Lower lobe of right lung (tissue), 2 donors: Measurements from ENCODE around the gene HCN2. TPM values are rescaled to one million over a fixed set of nuclear protein-coding genes. Genes with fewer than 3 reads are reported as not detected.

Experiments used
- ATAC-seq, 2 donors: fragments of 200-7000 bp; cut with Tn5 transposase; one replicate each; pipeline ENCODE4 v1.9.1; 2020 to 2022; ENCODE audit warnings: mild to moderate bottlenecking in 2 of 2, moderate library complexity in 2 of 2
- DNase-seq: peaks from one replicate; pipeline ENCODE4 v3.0.0-alpha.2; 2020
- H3K27ac ChIP-seq: fragments of 200-600 bp; one replicate; pipeline ENCODE4 v1.8.0; 2022
- H3K27me3 ChIP-seq: fragments of 200-600 bp; one replicate; pipeline ENCODE4 v1.8.0; 2022; ENCODE audit warnings: low read depth
- H3K36me3 ChIP-seq: fragments of 200-600 bp; one replicate; pipeline ENCODE4 v1.8.0; 2022; ENCODE audit warnings: mild to moderate bottlenecking
- H3K4me1 ChIP-seq: fragments of 200-600 bp; one replicate; pipeline ENCODE4 v1.8.0; 2022
- H3K4me3 ChIP-seq: fragments of 200-600 bp; one replicate; pipeline ENCODE4 v1.8.0; 2022; ENCODE audit warnings: mild to moderate bottlenecking
- H3K9me3 ChIP-seq: fragments of 200-600 bp; one replicate; pipeline ENCODE4 v1.8.0; 2022
- CTCF ChIP-seq: fragments of 200-600 bp; IDR thresholded peaks from one replicate; pipeline ENCODE4 v1.8.0; 2022; ENCODE audit warnings: antibody characterized with exemption, mild to moderate bottlenecking
- intact Hi-C: fragments of 100-400 bp; cut with DNase I; formaldehyde crosslinking; loops from one replicate; pipeline ENCODE4 v1.11.0; 2022
- total RNA-seq: library from RNA; stranded (reverse); fragmentation: NEBNext Ultra II Directional; extraction: Animal tissue kit (Norgen Biotek cat#: 25700); gene quantifications from one replicate; pipeline ENCODE4 v1.2.1, GENCODE V29; 2021
- donor health status: DM: no; HTN: yes; CAD: no; lungs with severe emphysema.

Gene HCN2
- total RNA-seq, 1 donor from 2014 or later = 0.24 TPM

GRCh38 chr19:576768-577438, 12.8 kb upstream of the HCN2 start:
- TF ChIP-seq CTCF = no peak
- H3K27me3 ChIP-seq = no peaks in the 10 kb centered on the region
- no peak overlapping the region for H3K4me3 ChIP-seq
- DNase-seq = no peak
- peaks cover 47% of the 10 kb centered on the region for H3K4me1 ChIP-seq
- no peaks in the 10 kb centered on the region for H3K9me3 ChIP-seq
- intact Hi-C loops = no loop called here
- peaks cover 40% of the 10 kb centered on the region for H3K36me3 ChIP-seq
- no peak overlapping the region for H3K27ac ChIP-seq
- ATAC-seq = no peak

DNA sequence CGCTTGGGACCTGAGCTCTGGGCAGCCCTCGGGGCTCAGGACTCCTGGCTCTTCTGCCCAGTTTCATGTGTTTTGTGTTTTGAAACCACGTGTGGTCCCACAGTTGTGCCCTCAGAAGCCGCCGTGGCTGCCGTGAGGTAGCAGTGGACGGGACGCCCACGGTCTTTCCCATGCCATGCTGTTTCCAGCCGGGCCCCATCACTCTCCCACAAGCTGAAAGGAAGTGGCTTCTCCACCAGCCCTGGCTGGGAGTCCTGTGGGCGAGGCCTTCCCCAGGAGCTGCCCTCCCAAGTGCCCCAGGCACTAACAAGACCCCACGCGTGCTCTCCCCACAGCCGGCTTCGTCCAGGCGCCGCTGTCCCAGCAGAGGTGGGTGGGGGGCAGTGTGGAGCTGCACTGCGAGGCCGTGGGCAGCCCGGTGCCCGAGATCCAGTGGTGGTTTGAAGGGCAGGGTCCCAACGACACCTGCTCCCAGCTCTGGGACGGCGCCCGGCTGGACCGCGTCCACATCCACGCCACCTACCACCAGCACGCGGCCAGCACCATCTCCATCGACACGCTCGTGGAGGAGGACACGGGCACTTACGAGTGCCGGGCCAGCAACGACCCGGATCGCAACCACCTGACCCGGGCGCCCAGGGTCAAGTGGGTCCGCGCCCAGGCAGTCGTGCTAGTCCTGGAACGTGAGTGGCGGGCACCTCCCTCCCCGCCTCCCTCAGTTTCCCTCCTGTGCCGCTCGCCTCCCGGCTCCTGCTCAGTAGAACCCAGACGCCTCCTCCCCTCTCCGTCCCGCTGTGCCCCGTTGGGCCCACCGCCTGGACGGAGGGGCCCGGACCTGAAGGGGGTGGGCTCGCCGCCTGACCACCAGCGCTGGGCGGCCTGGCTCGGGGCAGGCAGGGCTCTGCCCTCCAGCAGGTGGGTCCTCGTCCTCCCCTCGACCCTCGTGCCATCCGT, 12.0 kb upstream of the HCN2 start:
- H3K4me1 ChIP-seq = peaks cover 47% of the 10 kb centered on the region
- no peak overlapping the region for H3K27ac ChIP-seq
- ATAC-seq (no peak), DNase-seq (no peak)
- H3K9me3 ChIP-seq = no peaks in the 10 kb centered on the region
- H3K27me3 ChIP-seq = no peaks in the 10 kb centered on the region
- no peak overlapping the region for H3K4me3 ChIP-seq
- no peak for TF ChIP-seq CTCF
- intact Hi-C loops = no loop called here
- H3K36me3 ChIP-seq = peaks cover 48% of the 10 kb centered on the region

GRCh38 chr19:579111-579841, 10.4 kb upstream of the HCN2 start:
- Histone ChIP-seq H3K9me3 (no peaks in the 10 kb centered on the region), H3K4me3 (no peak overlapping the region), H3K27me3 (no peaks in the 10 kb centered on the region), H3K27ac (no peak overlapping the region), H3K36me3 (peaks cover 56% of the 10 kb centered on the region), H3K4me1 (peaks cover 38% of the 10 kb centered on the region)
- intact Hi-C loops = no loop called here
- ATAC-seq (no peak), DNase-seq (no peak)
- TF ChIP-seq CTCF = no peak

DNA sequence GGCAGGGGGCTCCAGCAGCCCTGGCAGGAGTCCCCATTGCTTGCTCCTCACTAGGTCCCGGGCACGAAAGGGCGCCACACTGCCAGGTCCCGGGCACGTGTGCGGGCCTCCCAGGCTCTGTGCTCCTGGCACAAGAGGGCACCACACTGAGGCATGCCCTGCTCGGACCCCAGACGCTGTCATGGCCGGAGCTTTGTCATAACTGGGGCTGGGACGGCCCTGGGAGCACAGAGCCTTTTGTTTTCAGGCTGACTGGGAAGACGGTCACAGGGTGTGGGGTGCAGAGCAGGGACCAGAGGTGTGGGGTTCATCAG, 9.9 kb upstream of the HCN2 start:
- ATAC-seq = no peak
- intact Hi-C loops = no loop called here
- DNase-seq = no peak
- Histone ChIP-seq H3K9me3 (no peaks in the 10 kb centered on the region), H3K36me3 (peaks cover 56% of the 10 kb centered on the region), H3K27me3 (peaks cover 3% of the 10 kb centered on the region), H3K4me1 (peaks cover 36% of the 10 kb centered on the region), H3K27ac (no peak overlapping the region), H3K4me3 (no peak overlapping the region)
- no peak for TF ChIP-seq CTCF

GRCh38 chr19:580274-580835, 9.3 kb upstream of the HCN2 start:
- peaks cover 30% of the 10 kb centered on the region for H3K4me1 ChIP-seq
- DNase-seq (no peak), ATAC-seq (no peak)
- no peak overlapping the region for H3K4me3 ChIP-seq
- H3K9me3 ChIP-seq = no peaks in the 10 kb centered on the region
- H3K27me3 ChIP-seq = peaks cover 9% of the 10 kb centered on the region
- H3K36me3 ChIP-seq = peaks cover 56% of the 10 kb centered on the region
- no peak for TF ChIP-seq CTCF
- intact Hi-C loops = no loop called here
- no peak overlapping the region for H3K27ac ChIP-seq
